GM12878 (cell line): ENCODE data around the gene CDK7. TPM values are rescaled to one million over a fixed set of nuclear protein-coding genes. Genes with fewer than 3 reads are reported as not detected.

Experiments used
- ATAC-seq: fragments of 200-7000 bp; cut with Tn5 transposase; 3 replicates; pipeline ENCODE4 v1.9.1; 2020; ENCODE audit warnings: mild to moderate bottlenecking, moderate library complexity
- BruUV-seq: library from RNA; stranded (reverse); fragments of 400-500 nt; replicated peaks from 2 replicates; lab custom pipeline; 2021; lab: Mats Ljungman, UMichigan
- CTCF ChIA-PET: fragments of 300-600 bp; sonication (Branson Sonifier 250); formaldehyde crosslinking; extraction: SDS; loops from one replicate; lab custom pipeline; 2021; ENCODE audit warnings: inconsistent platforms; lab: Yijun Ruan, JAX
- POLR2A ChIA-PET: fragments of 350-600 bp; formaldehyde crosslinking; extraction: SDS; loops from one replicate; lab custom pipeline; 2021; ENCODE audit warnings: inconsistent platforms; lab: Charles Lee
- RAD21 ChIA-PET: fragments of 300-600 bp; sonication (Branson Sonifier 250); formaldehyde crosslinking; loops from one replicate; lab custom pipeline; 2023; ENCODE audit warnings: antibody characterized with exemption; ENCODE audit not compliant: unreplicated experiment; lab: Charles Lee
- SMC1A ChIA-PET: fragments of 300-600 bp; sonication (Branson Sonifier 250); formaldehyde crosslinking; loops from one replicate; lab custom pipeline; 2023; ENCODE audit not compliant: unreplicated experiment, uncharacterized antibody; lab: Charles Lee
- DNase-seq: peaks from one replicate; pipeline ENCODE4 v3.0.0-alpha.2; 2011; ENCODE audit warnings: low read depth, low spot score
- FAIRE-seq: peaks from 3 replicates; lab custom pipeline; 2011; peaks lifted over from hg19 to GRCh38; lab: Jason Lieb, UNC
- H2AFZ ChIP-seq: 2 replicates; pipeline ENCODE4 v1.6.0; 2011; ENCODE audit warnings: low read depth, low read length, control low read depth; ENCODE audit not compliant: control insufficient read depth
- H3K27ac ChIP-seq: 2 replicates; pipeline ENCODE4 v1.5.1; 2011; ENCODE audit warnings: control low read depth; ENCODE audit not compliant: control insufficient read depth, insufficient read depth
- H3K27me3 ChIP-seq, 2 experiments: replicated peaks in 1 of 2; 2 replicates each; pipeline versions ENCODE4 v1.6.0 to v1.6.1; 2011; ENCODE audit warnings: low read length in 1 of 2; ENCODE audit not compliant: control insufficient read depth in 2 of 2, insufficient read depth in 2 of 2
- H3K36me3 ChIP-seq, 2 experiments: 2 replicates each; pipeline ENCODE4 v1.5.1; 2011; ENCODE audit warnings: low read length in 1 of 2; ENCODE audit not compliant: control insufficient read depth in 2 of 2, insufficient read depth in 2 of 2
- H3K4me1 ChIP-seq: 2 replicates; pipeline ENCODE4 v1.6.1; 2011; ENCODE audit warnings: mild to moderate bottlenecking, low read length, moderate library complexity, mixed read lengths; ENCODE audit not compliant: control insufficient read depth, insufficient read depth
- H3K4me2 ChIP-seq: 2 replicates; pipeline ENCODE4 v1.6.0; 2011; ENCODE audit warnings: control low read depth; ENCODE audit not compliant: control insufficient read depth, insufficient read depth
- H3K4me3 ChIP-seq: fragments of 200-600 bp; sonication (generic); 2 replicates; pipeline ENCODE4 v1.5.1; 2016
- H3K79me2 ChIP-seq: 2 replicates; pipeline ENCODE4 v1.6.0; 2011; ENCODE audit warnings: low read length; ENCODE audit not compliant: control insufficient read depth, insufficient read depth
- H3K9ac ChIP-seq: 2 replicates; pipeline ENCODE4 v1.8.0; 2011; ENCODE audit warnings: low read length, control low read depth, mixed read lengths; ENCODE audit not compliant: control insufficient read depth, insufficient read depth
- H3K9me3 ChIP-seq: replicated peaks from 3 replicates; pipeline ENCODE4 v1.5.1; 2011; ENCODE audit warnings: mild to moderate bottlenecking, low read length; ENCODE audit not compliant: control insufficient read depth, insufficient read depth
- H4K20me1 ChIP-seq: 2 replicates; pipeline ENCODE4 v1.6.0; 2011; ENCODE audit not compliant: control insufficient read depth, insufficient read depth
- ATF3 ChIP-seq: IDR thresholded peaks from 2 replicates; pipeline ENCODE4 v1.6.1; 2011; ENCODE audit warnings: low read depth, mild to moderate bottlenecking, low read length, moderate library complexity, borderline replicate concordance; ENCODE audit errors: extremely low read depth
- HDAC2 ChIP-seq: fragments of 200-600 bp; sonication (generic); IDR thresholded peaks from 2 replicates; pipeline ENCODE4 v1.6.1; 2017
- RAD51 ChIP-seq: fragments of 450-650 bp; IDR thresholded peaks from 2 replicates; pipeline ENCODE4 v1.6.1; 2016; ENCODE audit warnings: moderate library complexity, mild to moderate bottlenecking, inconsistent platforms
- SIN3A ChIP-seq: IDR thresholded peaks from 2 replicates; pipeline ENCODE4 v1.6.1; 2012; ENCODE audit warnings: low read depth, low read length, improper control_type of control experiment
- SPI1 ChIP-seq: IDR thresholded peaks from 2 replicates; pipeline ENCODE4 v1.6.1; 2011; ENCODE audit warnings: low read depth, mild to moderate bottlenecking, low read length, moderate library complexity, borderline replicate concordance; ENCODE audit not compliant: insufficient read depth
- YBX1 ChIP-seq: fragments of 450-650 bp; IDR thresholded peaks from 2 replicates; pipeline ENCODE4 v1.6.1; 2016; ENCODE audit warnings: antibody characterized with exemption
- ZSCAN29 ChIP-seq: fragments of 450-650 bp; IDR thresholded peaks from 2 replicates; pipeline ENCODE4 v1.6.1; 2017; ENCODE audit warnings: mild to moderate bottlenecking, moderate library complexity
- WGBS: methylation state at CpG from one replicate; pipeline ENCODE4 v1.1.6; 2016; ENCODE audit warnings: low lambda C conversion rate; ENCODE audit not compliant: insufficient replicate concordance, insufficient coverage; ENCODE audit errors: missing lambda C conversion rate; 5-methylcytosine and 5-hydroxymethylcytosine counted together
- in situ Hi-C: fragments of 300-500 bp; cut with MboI; formaldehyde crosslinking; loops from 9 replicates; pipeline ENCODE4 v1.14.3; 2018; ENCODE audit warnings: mixed read lengths
- intact Hi-C: fragments of 100-400 bp; cut with micrococcal nuclease; formaldehyde crosslinking; loops from one replicate; pipeline ENCODE4 v1.14.2; 2022; ENCODE audit not compliant: unreplicated experiment
- polyA plus RNA-seq, 11 experiments: library from polyadenylated mRNA; depleted of rRNA in 4 of 11; unstranded in 6 of 11; stranded (reverse) in 5 of 11; fragments of >200 nt; fragmentation: Nextera tagmentation in 4 of 11; fragmentation: Illumina TruSeq in 1 of 11; extraction: Ambion mirVana in 4 of 11; extraction: Trizol in 1 of 11; gene quantifications; 1 replicate in 1 of 11; 2 replicates in 10 of 11; pipeline versions ENCODE4 v1.2.1 to v1.2.3, GENCODE V29; 2011 to 2016; ENCODE audit warnings: inconsistent platforms in 2 of 11, missing spikeins in 2 of 11, low read depth in 1 of 11
- total RNA-seq, 4 experiments: library from RNA; depleted of rRNA in 3 of 4; stranded (reverse); fragments of >200 nt in 3 of 4; fragmentation: Illumina TruSeq in 1 of 4; extraction: Trizol in 1 of 4; gene quantifications; 2 replicates each; pipeline versions ENCODE4 v1.2.1 to v1.2.3, GENCODE V29; 2013 to 2021
- TF ChIP-seq, protein P1 (sequence below): fragments of 450-650 bp; conservative IDR thresholded peaks from 2 replicates; pipeline ENCODE4 v1.6.1; 2017; ENCODE audit warnings: mild to moderate bottlenecking, moderate library complexity

CDK7 gene
- total and polyA plus RNA-seq, 10 of the 15 experiments (the other 5 are each of a cell fraction or from before 2014, with no cell fraction given): 26.0 to 93.9 (median 43.0) TPM

GRCh38 chr5:69202497-69202896 lies 32.2 kb upstream of the CDK7 start:
- intact Hi-C loops: no loop called here
- ATAC-seq (no peak), DNase-seq (no peak), FAIRE-seq (no peak)
- no peaks in the 10 kb centered on the region for H3K27me3 ChIP-seq
- RAD21 ChIA-PET: no interaction called here
- WGBS: 95% methylated on average over 1 of the region's 1 CpG
- no peak overlapping the region for H3K9ac ChIP-seq
- no peaks in the 10 kb centered on the region for H3K4me1 ChIP-seq
- no peak overlapping the region for H3K4me3 ChIP-seq
- CTCF ChIA-PET: no interaction called here
- no peak overlapping the region for H3K27ac ChIP-seq
- no peaks in the 10 kb centered on the region for H3K9me3 ChIP-seq
- TF ChIP-seq ZSCAN29 (no peak), RAD51 (no peak), HDAC2 (no peak), ATF3 (no peak), SIN3A (no peak), YBX1 (no peak), SPI1 (no peak)
- TF ChIP-seq, protein P1, sequence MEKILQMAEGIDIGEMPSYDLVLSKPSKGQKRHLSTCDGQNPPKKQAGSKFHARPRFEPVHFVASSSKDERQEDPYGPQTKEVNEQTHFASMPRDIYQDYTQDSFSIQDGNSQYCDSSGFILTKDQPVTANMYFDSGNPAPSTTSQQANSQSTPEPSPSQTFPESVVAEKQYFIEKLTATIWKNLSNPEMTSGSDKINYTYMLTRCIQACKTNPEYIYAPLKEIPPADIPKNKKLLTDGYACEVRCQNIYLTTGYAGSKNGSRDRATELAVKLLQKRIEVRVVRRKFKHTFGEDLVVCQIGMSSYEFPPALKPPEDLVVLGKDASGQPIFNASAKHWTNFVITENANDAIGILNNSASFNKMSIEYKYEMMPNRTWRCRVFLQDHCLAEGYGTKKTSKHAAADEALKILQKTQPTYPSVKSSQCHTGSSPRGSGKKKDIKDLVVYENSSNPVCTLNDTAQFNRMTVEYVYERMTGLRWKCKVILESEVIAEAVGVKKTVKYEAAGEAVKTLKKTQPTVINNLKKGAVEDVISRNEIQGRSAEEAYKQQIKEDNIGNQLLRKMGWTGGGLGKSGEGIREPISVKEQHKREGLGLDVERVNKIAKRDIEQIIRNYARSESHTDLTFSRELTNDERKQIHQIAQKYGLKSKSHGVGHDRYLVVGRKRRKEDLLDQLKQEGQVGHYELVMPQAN: no peak
- in situ Hi-C loops: no loop called here
- no peak overlapping the region for H2AFZ ChIP-seq
- no peak overlapping the region for H3K4me2 ChIP-seq
- H4K20me1 ChIP-seq: no peaks in the 10 kb centered on the region
- H3K36me3 ChIP-seq: peaks cover 0 to 3% of the 10 kb centered on the region in 2 experiments; a peak in 2 of 4 replicates
- BruUV-seq: no TSS peak
- SMC1A ChIA-PET: interaction anchor here (1.2 to 1.6 kb wide), 2 partner anchors 9 to 109 kb away, joined by 4 read pairs; partner anchors contain the start of gene SLC30A5
- POLR2A ChIA-PET: no interaction called here
- no peaks in the 10 kb centered on the region for H3K79me2 ChIP-seq
